Fibroblast of lung (primary cell): ENCODE results near the gene RBP4.

Experiments used
- CTCF ChIP-seq, 2 donors: IDR thresholded peaks in 1 of 2; conservative IDR thresholded peaks in 1 of 2; 1 replicate in 1 of 2; 2 replicates in 1 of 2; pipeline ENCODE4 v1.5.1; 2011 to 2012; ENCODE audit warnings: low read length in 2 of 2, control low read depth in 1 of 2, inconsistent platforms in 1 of 2, low read depth in 1 of 2, mild to moderate bottlenecking in 1 of 2
- EZH2 ChIP-seq: IDR thresholded peaks from 2 replicates; pipeline ENCODE4 v1.5.1; 2012; ENCODE audit warnings: low read length, control low read depth, mild to moderate bottlenecking; ENCODE audit errors: missing control alignments

DNA sequence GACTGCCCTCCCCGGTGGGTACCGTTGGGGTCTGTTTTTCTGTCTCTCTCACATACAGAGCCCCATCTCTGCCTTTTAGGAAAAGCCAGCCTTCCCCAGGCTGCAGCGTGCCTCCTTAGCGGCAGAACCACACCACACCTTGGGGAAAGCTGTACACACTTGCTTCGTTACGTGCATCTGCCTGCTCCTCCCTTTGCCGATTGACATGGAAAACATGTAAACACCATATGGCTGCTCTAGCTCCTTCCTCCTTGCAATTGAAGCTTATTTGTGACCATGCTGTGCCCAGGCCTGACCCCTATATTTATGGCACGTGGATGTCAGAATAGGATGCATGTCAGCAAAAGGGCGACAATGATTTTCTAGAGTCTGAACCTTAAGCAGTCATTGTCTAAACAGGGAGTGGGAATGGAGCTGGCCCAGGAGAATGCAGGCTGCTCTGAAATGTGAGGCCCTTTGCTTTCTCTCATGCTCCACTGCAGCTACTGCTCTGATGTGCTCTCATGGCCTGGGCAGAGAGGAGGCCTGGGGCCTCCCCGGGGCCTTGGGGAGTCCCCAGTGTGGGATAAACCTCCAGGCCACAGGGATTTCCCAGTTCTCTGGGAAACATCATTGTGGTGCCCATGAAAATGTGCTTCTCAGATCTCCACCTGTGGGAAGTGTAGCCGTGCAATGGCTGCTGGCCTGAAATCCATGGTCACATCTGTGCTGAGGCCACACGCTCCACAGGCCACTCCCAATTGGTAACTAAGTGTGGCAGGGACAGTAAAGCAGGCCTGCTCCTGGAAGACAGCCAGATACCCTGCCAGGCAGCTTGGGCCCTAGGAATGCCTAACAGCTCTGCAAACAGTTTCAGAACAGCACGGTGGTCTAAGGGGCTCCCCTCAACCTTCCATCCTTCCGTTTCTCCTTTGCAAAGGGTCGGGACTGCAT lies 29.9 kb upstream of the RBP4 start:
- TF ChIP-seq CTCF (conservative IDR thresholded peaks at IDR 0.05 in 1 of 2, IDR thresholded peaks at IDR 0.05 in 1 of 2; ENCODE audit: low read depth in 1 of 2, low read length in 2 of 2) (no peak), EZH2 (no peak)
